Measurements from ENCODE around the gene ATXN8OS.
"Not testable (repeated sequence)": the region's sequence is repeated elsewhere in the genome, so short reads cannot be mapped to it uniquely, and the experiment has no call there.

ATXN8OS gene

GRCh38 chr13:70107498-70108281 lies at the start of gene ATXN8OS:
ATXN8OS (plus strand) TSS chr13:70107826.
- FAIRE-seq = no peak

GRCh38 chr13:70080012-70080411 lies 27.6 kb upstream of the ATXN8OS start:
- FAIRE-seq = no peak

GRCh38 chr13:70087247-70087646 lies 20.4 kb upstream of the ATXN8OS start:
- no peak for FAIRE-seq

GRCh38 chr13:70088926-70089325 lies 18.7 kb upstream of the ATXN8OS start:
- no peak for FAIRE-seq

- FAIRE-seq = no peak
Measured at GRCh38 chr13:70090036-70090723, 17.4 kb upstream of the ATXN8OS start.

GRCh38 chr13:70098669-70099068 lies 9.0 kb upstream of the ATXN8OS start:
- peak; percentile 94 for FAIRE-seq

- no peak for FAIRE-seq
Measured at GRCh38 chr13:70104481-70104880, 3.1 kb upstream of the ATXN8OS start.

- FAIRE-seq = no peak
Measured at GRCh38 chr13:70107125-70107497, 515 bp upstream of the ATXN8OS start.

GRCh38 chr13:70108356-70109105 lies 905 bp downstream of the ATXN8OS start, which contains the start of gene KLHL1:
KLHL1 (minus strand) TSS chr13:70108452; CDS start chr13:70107699, 753 bp downstream.
- no peak for FAIRE-seq

GRCh38 chr13:70117338-70117905 lies 9.8 kb downstream of the ATXN8OS start:
- FAIRE-seq = no peak

GRCh38 chr13:70125693-70126092 lies 18.1 kb downstream of the ATXN8OS start:
- no peak for FAIRE-seq

GRCh38 chr13:70128098-70128497 lies 20.5 kb downstream of the ATXN8OS start:
- no peak for FAIRE-seq

- not testable (repeated sequence) for FAIRE-seq
Measured at GRCh38 chr13:70142658-70143057, 35.0 kb downstream of the ATXN8OS start.

- no peak for FAIRE-seq
Measured at GRCh38 chr13:70162141-70162540, 54.5 kb downstream of the ATXN8OS start.

- FAIRE-seq = no peak
Measured at GRCh38 chr13:70170689-70171088, 63.1 kb downstream of the ATXN8OS start.

- no peak for FAIRE-seq
Measured at GRCh38 chr13:70171151-70171550, 63.5 kb downstream of the ATXN8OS start.

GRCh38 chr13:70172946-70173597 lies 65.4 kb downstream of the ATXN8OS start:
- no peak for FAIRE-seq

- FAIRE-seq = no peak
Measured at GRCh38 chr13:70173598-70173959, 66.0 kb downstream of the ATXN8OS start.

- FAIRE-seq = no peak
Measured at GRCh38 chr13:70178346-70178745, 70.7 kb downstream of the ATXN8OS start.

Data from A204.1 (cell line).